Esophagus muscularis mucosa (tissue), 3 donors: ENCODE measurements around the gene MACC1.

Experiments used
- POLR2A ChIP-seq: fragments of 450-650 bp; IDR thresholded peaks from one replicate; pipeline ENCODE4 v1.6.1; 2017; ENCODE audit warnings: antibody characterized with exemption, moderate library complexity, mild to moderate bottlenecking, low read depth
- TF ChIP-seq, protein P1 (sequence below), 3 experiments: fragments of 200-600 bp in 2 of 3; fragments of 450-650 bp in 1 of 3; sonication (generic) in 2 of 3; IDR thresholded peaks; one replicate each; pipeline ENCODE4 v1.5.1; 2017 to 2019; ENCODE audit warnings: antibody characterized with exemption in 3 of 3, mild to moderate bottlenecking in 2 of 3, moderate library complexity in 1 of 3

DNA sequence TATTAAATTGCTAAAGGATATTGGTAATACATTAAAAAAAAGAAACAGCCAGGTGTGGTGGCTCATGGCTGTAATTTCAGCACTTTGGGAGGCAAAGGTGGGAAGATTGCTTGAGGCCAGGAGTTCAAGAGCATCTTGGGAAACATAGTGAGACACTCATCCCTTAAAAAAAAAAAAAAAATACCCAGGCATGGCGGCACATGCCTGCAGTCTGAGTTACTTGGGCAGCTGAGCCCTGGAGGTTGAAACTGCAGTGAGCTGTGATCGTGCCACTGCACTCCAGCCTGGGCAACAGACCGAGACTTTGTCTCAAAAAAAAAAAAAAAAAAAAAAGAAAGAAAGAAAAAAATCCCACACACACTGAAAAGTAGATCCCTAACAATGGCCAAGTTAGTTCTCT, 59.7 kb downstream of the MACC1 start:
- TF ChIP-seq, protein P1, sequence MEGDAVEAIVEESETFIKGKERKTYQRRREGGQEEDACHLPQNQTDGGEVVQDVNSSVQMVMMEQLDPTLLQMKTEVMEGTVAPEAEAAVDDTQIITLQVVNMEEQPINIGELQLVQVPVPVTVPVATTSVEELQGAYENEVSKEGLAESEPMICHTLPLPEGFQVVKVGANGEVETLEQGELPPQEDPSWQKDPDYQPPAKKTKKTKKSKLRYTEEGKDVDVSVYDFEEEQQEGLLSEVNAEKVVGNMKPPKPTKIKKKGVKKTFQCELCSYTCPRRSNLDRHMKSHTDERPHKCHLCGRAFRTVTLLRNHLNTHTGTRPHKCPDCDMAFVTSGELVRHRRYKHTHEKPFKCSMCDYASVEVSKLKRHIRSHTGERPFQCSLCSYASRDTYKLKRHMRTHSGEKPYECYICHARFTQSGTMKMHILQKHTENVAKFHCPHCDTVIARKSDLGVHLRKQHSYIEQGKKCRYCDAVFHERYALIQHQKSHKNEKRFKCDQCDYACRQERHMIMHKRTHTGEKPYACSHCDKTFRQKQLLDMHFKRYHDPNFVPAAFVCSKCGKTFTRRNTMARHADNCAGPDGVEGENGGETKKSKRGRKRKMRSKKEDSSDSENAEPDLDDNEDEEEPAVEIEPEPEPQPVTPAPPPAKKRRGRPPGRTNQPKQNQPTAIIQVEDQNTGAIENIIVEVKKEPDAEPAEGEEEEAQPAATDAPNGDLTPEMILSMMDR (IDR thresholded peaks at IDR 0.05) = no peak
- no peak for TF ChIP-seq POLR2A
